HCT116 (cell line): ENCODE results near the gene ATP6V0C.

ENCODE experiments used
- CTCF ChIP-seq, 3 experiments: fragments of 200-600 bp in 1 of 3; sonication (generic) in 1 of 3; IDR thresholded peaks in 2 of 3; conservative IDR thresholded peaks in 1 of 3; 2 replicates each; pipeline ENCODE4 v1.5.1; 2012 to 2017; ENCODE audit warnings: low read depth in 2 of 3, low read length in 2 of 3, antibody characterized with exemption in 1 of 3, borderline replicate concordance in 1 of 3, control low read depth in 1 of 3, mild to moderate bottlenecking in 1 of 3, mixed read lengths in 1 of 3, mixed run types in 1 of 3, moderate library complexity in 1 of 3; ENCODE audit not compliant: insufficient read depth in 1 of 3
- ELF1 ChIP-seq: IDR thresholded peaks from 2 replicates; pipeline ENCODE4 v1.6.1; 2012; ENCODE audit warnings: low read depth, borderline replicate concordance
- POLR2A ChIP-seq: IDR thresholded peaks from 2 replicates; pipeline ENCODE4 v1.7.0; 2011; ENCODE audit warnings: borderline replicate concordance; ENCODE audit not compliant: insufficient read depth, insufficient read length; ENCODE audit errors: extremely low read depth
- SIN3A ChIP-seq: IDR thresholded peaks from 2 replicates; pipeline ENCODE4 v1.6.1; 2012; ENCODE audit warnings: low read depth
- SP1 ChIP-seq: IDR thresholded peaks from 2 replicates; pipeline ENCODE4 v1.6.1; 2012; ENCODE audit warnings: low read depth

GRCh38 chr16:2516391-2517240, 2.9 kb downstream of the ATP6V0C start:
- TF ChIP-seq CTCF (IDR thresholded peaks at IDR 0.05 in 2 of 3, conservative IDR thresholded peaks at IDR 0.05 in 1 of 3; ENCODE audit: borderline replicate concordance in 1 of 3, insufficient read depth in 1 of 3, low read depth in 2 of 3, low read length in 2 of 3), result no peak
- TF ChIP-seq SP1, result no peak
- no peak for TF ChIP-seq POLR2A
- TF ChIP-seq ELF1, result no peak
- TF ChIP-seq SIN3A, result no peak
